ENCODE results near the gene ANKRD35.

DNA sequence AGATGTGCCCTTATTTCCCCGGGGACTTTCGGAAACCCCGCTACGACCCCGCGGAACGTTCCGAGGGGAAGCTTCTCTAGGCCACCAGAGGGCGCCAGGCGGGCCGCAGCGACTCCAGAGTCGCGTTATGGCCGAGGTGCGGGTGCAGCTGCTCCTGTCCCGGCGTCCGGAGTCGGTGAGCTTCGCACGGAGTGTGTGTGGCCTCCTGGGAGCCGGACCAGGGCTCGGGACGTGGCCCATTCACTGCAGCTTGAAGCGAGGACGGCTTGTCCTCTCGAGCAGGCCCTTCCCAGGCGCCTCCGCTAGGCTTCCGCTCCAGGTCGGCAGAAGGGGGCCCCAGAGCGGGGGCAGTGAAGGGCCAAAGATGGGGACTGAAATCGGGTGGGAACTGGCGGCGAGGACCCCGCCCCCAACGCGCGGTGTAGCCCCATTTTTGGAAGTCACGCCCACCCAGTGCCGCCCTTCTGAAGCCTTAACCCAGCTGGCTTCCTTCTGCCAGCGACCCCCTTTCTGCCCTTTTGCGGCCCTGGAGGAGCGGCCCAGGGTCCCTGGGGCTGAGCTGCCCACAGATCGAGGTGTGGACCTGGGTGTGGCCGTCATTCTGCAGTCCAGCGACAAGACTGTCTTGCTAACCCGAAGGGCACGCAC lies 40.0 kb downstream of the ANKRD35 start, which contains the start of gene NUDT17:
- peak; percentile 99 for TF ChIP-seq CTCF (IDR thresholded peaks at IDR 0.05; ENCODE audit: low read length)
- no peak for TF ChIP-seq EZH2 (optimal IDR thresholded peaks at IDR 0.05; ENCODE audit: low read depth, low read length)
